GM18951 (cell line): ENCODE results near the gene SPATA3.
"Not testable (repeated sequence)": the region's sequence is repeated elsewhere in the genome, so short reads cannot be mapped to it uniquely, and the experiment has no call there.

ENCODE experiments used
- POLR2A ChIP-seq: IDR thresholded peaks from 4 replicates; pipeline ENCODE4 v1.6.1; 2011; ENCODE audit warnings: mild to moderate bottlenecking; ENCODE audit not compliant: insufficient read length, insufficient read depth; ENCODE audit errors: extremely low read depth
- in situ Hi-C: fragments of 300-500 bp; cut with MboI; formaldehyde crosslinking; loops from one replicate; pipeline ENCODE4 v1.12.0; 2022; ENCODE audit warnings: low sequenced_read_pairs, mixed read lengths, inconsistent platforms; ENCODE audit not compliant: unreplicated experiment

Gene SPATA3

DNA sequence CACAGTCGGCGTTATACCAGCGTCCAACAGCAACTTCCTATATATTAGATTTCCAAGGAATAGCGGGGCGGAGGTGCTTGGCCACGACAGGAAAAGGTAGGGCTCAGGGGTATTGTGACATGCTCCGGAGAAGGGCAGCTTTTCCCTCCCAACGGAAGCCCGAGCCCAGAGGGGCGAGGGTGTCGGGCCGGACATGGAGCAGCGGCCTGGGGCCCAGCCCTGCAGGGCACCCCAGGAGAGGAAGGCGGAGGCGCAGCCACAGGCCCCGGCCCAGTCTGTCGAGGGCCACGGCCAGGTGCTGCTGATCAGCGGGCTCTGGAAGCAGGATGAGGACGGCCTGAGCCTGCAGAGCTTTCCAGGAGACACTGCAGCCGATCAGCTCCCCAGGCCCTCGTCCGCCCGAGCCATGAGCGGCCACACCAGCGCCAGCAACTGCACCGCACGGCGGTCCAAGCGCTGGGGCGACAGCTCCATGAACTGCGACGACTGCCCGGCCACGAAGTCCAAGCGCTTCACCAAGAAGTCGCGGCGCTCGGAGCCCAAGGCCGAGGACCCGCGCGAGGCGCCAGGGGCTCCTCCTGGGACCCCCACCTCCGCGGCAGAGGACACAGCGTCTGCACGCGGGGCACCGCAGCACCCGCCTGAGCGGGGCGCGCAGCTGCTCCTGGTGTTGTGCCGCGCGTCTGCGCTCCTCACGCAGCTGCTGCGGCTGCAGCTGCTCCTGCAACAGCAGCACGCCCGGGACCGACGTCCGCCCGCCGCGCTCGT lies 5.6 kb upstream of the SPATA3 start:
- no peak for TF ChIP-seq POLR2A
- in situ Hi-C loops, result loop anchor here (10.0 kb wide), 1 partner anchor 166 kb away; no protein-coding TSS in a partner anchor

- TF ChIP-seq POLR2A, result no peak
- in situ Hi-C loops, result loop anchor here (10.0 kb wide), 1 partner anchor 166 kb away; no protein-coding TSS in a partner anchor
Observed at GRCh38 chr2:230990899-230991150, 5.1 kb upstream of the SPATA3 start.

DNA sequence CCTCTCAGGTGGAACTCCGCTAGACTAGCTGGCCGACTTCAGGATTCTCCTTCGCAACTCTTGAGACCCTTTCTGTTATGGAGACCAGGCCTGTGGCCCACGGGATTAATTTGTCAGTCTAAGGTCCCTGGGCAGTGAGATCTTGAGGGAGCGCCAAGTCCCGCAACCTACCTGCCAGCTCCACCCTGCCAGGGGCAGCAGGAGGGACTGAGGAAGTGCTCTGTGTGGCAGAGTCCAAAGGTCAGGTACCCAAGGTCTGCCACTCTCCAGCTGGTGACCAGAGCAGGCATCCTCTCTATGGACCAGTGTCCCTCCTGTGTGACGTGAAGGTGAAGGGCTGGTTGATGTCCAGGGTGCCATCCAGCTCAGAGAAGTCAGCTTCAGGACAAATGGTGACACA lies 4.3 kb upstream of the SPATA3 start:
- no peak for TF ChIP-seq POLR2A
- in situ Hi-C loops, result loop anchor here (10.0 kb wide), 1 partner anchor 167 kb away; no protein-coding TSS in a partner anchor

DNA sequence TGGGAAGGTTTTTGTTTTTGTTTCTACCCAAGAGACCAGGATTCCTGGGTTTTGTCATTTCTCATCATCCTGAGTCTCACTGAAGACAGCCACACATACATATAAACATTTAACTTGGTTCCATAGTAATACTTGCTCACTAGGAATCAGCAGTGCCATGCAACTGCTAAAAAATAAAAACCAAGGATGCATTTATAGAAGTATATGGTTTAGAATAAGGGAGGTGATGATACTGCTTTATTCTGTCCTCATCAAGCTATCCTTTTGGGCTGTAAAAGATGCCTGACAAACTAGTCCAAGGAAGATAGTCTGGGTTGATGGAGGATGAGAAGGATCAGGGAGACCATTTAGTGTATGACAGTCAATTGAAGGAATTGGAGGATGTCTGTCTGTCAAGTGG lies 740 bp downstream of the SPATA3 start:
- no peak for TF ChIP-seq POLR2A
- in situ Hi-C loops, result loop anchor here (10.0 kb wide), 1 partner anchor 172 kb away; no protein-coding TSS in a partner anchor

GRCh38 chr2:230998882-230999281 lies 3.0 kb downstream of the SPATA3 start:
- in situ Hi-C loops, result loop anchor here (10.0 kb wide), 1 partner anchor 174 kb away; no protein-coding TSS in a partner anchor
- TF ChIP-seq POLR2A, result no peak

DNA sequence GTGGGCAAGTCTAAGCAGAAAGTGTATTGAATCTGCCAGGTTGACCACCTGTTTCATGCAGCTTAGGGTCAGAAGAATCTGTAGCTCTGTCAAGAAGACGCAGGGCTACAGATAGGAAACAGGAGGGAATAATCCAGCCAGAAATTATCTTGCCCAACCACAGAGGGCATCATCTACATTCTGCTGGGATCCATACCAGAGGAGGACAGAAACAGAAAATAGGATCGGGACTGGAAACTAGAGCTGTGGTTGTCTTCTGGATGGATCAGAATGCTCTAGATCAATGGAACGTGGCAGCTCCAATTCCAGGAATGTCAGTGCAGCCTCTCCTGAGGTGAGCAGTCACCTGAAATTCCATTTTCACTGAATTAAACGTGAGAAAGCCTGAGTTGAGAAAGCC lies 3.6 kb downstream of the SPATA3 start:
- TF ChIP-seq POLR2A, result no peak
- in situ Hi-C loops, result loop anchor here (10.0 kb wide), 1 partner anchor 175 kb away; no protein-coding TSS in a partner anchor

- in situ Hi-C loops, result no loop called here
- no peak for TF ChIP-seq POLR2A
Observed at GRCh38 chr2:231000211-231000904, 4.4 kb downstream of the SPATA3 start.

GRCh38 chr2:231001036-231001435 lies 5.1 kb downstream of the SPATA3 start:
- in situ Hi-C loops, result no loop called here
- no peak for TF ChIP-seq POLR2A

GRCh38 chr2:231001921-231002320 lies 6.0 kb downstream of the SPATA3 start:
- in situ Hi-C loops, result no loop called here

DNA sequence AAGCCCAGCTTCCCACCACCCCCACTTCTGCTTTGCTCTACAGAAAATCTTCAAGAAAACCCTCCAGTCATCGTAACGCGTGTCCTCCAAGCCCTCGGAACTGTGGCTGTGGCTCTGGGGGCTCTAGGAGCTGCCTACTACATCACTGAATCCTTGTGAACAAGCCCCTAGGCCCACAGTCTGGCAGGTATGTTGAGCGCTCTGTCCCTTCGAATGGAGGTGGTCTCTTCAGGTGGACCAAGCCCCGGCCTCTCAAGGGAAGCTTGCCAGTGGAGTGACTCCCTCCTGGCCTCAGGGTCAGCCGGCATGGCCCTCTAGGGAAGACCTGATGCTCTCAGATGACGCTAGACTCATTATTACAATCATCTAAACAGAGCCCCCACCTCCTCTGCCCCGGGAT lies 6.7 kb downstream of the SPATA3 start:
- in situ Hi-C loops, result no loop called here
- TF ChIP-seq POLR2A, result no peak

More at GRCh38 chr2:231001921-231002320, 6.0 kb downstream of the SPATA3 start:
- TF ChIP-seq POLR2A, result no peak

DNA sequence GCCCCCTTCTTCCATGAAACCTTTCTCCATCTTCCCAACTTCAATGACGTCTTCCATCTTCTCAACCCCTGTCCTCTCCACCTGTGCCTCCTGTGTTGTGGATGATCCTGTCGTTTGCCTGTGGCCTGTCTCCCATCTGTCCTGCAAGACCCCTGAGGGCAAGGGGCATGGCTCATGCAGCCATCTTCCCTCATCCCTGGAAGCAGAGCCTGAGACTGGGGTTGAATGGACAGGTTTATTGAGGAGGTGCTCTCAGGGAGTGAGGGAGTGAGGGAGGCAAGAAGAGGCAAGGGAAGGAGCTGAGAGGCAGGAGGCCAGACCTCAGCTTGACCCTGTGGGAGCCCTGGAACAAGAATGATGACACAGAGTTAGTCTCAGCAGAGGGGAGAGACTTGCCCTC lies 7.3 kb downstream of the SPATA3 start:
- in situ Hi-C loops, result no loop called here
- TF ChIP-seq POLR2A, result no peak

DNA sequence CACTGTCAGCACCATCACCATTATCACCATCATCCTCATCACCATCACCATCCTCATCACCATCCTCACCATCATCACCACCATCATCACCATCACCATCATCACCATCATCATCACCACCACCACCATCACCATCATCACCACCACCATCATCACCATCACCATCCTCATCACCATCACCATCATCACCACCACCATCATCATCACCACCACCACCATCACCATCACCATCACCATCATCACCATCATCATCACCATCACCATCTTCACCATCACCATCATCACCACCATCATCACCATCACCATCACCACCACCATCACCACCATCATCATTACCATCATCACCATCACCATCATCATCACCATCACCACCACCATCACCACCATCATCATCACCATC lies 9.0 kb downstream of the SPATA3 start:
- in situ Hi-C loops, result not testable (repeated sequence)

- in situ Hi-C loops, result no loop called here
- TF ChIP-seq POLR2A, result no peak
Observed at GRCh38 chr2:231007286-231008098, 11.6 kb downstream of the SPATA3 start.

- in situ Hi-C loops, result no loop called here
- TF ChIP-seq POLR2A, result no peak
Observed at GRCh38 chr2:231008131-231008530, 12.2 kb downstream of the SPATA3 start.
